ENCODE measurements around the gene ZNF532.

The ZNF532 gene

GRCh38 chr18:59002974-59003594, 138.4 kb downstream of the ZNF532 start:
- WGBS (ENCODE audit: extremely low coverage, insufficient coverage, insufficient read length) = no CpG with 5 or more reads among the region's 7 CpGs
- H3K4me1 ChIP-seq (ENCODE audit: control insufficient read depth in 1 of 2, insufficient read depth in 2 of 2, low read length in 2 of 2) = peaks cover 19 to 22% of the 10 kb centered on the region in 2 experiments
- H3K14ac ChIP-seq (ENCODE audit: low read length) = no peak overlapping the region
- DNase-seq = no peak
- H2BK5ac ChIP-seq (ENCODE audit: low read depth, low read length, poor library complexity) = no peak overlapping the region
- peak overlapping the region; percentile 35 for H4K91ac ChIP-seq (ENCODE audit: low read depth, low read length)
- no peak overlapping the region for H2BK120ac ChIP-seq (ENCODE audit: insufficient read depth, low read length, poor library complexity)
- H2BK12ac ChIP-seq (ENCODE audit: low read length) = no peak overlapping the region
- no peak overlapping the region for H3K18ac ChIP-seq (ENCODE audit: low read length)
- no peak overlapping the region for H3K27ac ChIP-seq (ENCODE audit: low read depth, low read length)
- H4K8ac ChIP-seq (ENCODE audit: low read depth, low read length) = no peak overlapping the region
- no peak overlapping the region for H4K12ac ChIP-seq (ENCODE audit: low read depth, low read length)
- H3K9ac ChIP-seq (ENCODE audit: low read length) = no peak overlapping the region
- H3K27me3 ChIP-seq (ENCODE audit: insufficient read depth, low read length) = no peaks in the 10 kb centered on the region
- H2AFZ ChIP-seq (ENCODE audit: insufficient read depth, low read length, poor library complexity) = no peak overlapping the region
- no peak overlapping the region for H2AK5ac ChIP-seq (ENCODE audit: low read length)
- peaks cover 2% of the 10 kb centered on the region for H3K9me3 ChIP-seq (ENCODE audit: insufficient read depth, low read depth, low read length)
- no peaks in the 10 kb centered on the region for H3K36me3 ChIP-seq (ENCODE audit: control insufficient read depth in 1 of 2, insufficient read depth in 2 of 2, low read length in 2 of 2)
- H3K79me2 ChIP-seq (ENCODE audit: control insufficient read depth, insufficient read depth, low read length, poor library complexity) = no peaks in the 10 kb centered on the region
- H3K4ac ChIP-seq (ENCODE audit: low read depth, low read length) = no peak overlapping the region
- H3K23ac ChIP-seq (ENCODE audit: low read length) = no peak overlapping the region
- H3K4me2 ChIP-seq (ENCODE audit: low read length) = no peak overlapping the region
- peaks cover 19% of the 10 kb centered on the region for H3K79me1 ChIP-seq (ENCODE audit: low read length)
- no peak overlapping the region for H3K4me3 ChIP-seq (ENCODE audit: low read depth, low read length)

- Histone ChIP-seq H2BK5ac (ENCODE audit: low read depth, low read length, poor library complexity) (peak overlapping the region; percentile 91), H3K36me3 (ENCODE audit: control insufficient read depth in 1 of 2, insufficient read depth in 2 of 2, low read length in 2 of 2) (no peaks in the 10 kb centered on the region), H2AFZ (ENCODE audit: insufficient read depth, low read length, poor library complexity) (no peak overlapping the region), H4K91ac (ENCODE audit: low read depth, low read length) (peak overlapping the region; percentile 98), H2AK5ac (ENCODE audit: low read length) (peak overlapping the region; percentile 96), H3K27ac (ENCODE audit: low read depth, low read length) (peak overlapping the region; percentile 54), H3K79me1 (ENCODE audit: low read length) (peaks cover 24% of the 10 kb centered on the region), H3K4me1 (ENCODE audit: control insufficient read depth in 1 of 2, insufficient read depth in 2 of 2, low read length in 2 of 2) (peaks cover 19 to 27% of the 10 kb centered on the region in 2 experiments), H3K14ac (ENCODE audit: low read length) (peak overlapping the region; percentile 86), H2BK120ac (ENCODE audit: insufficient read depth, low read length, poor library complexity) (peak overlapping the region; percentile 96), H4K8ac (ENCODE audit: low read depth, low read length) (peak overlapping the region; percentile 77), H3K4me2 (ENCODE audit: low read length) (peak overlapping the region; percentile 10), H3K18ac (ENCODE audit: low read length) (peak overlapping the region; percentile 27), H3K4ac (ENCODE audit: low read depth, low read length) (no peak overlapping the region), H3K9ac (ENCODE audit: low read length) (no peak overlapping the region), H3K4me3 (ENCODE audit: low read depth, low read length) (no peak overlapping the region), H2BK12ac (ENCODE audit: low read length) (peak overlapping the region; percentile 96), H3K27me3 (ENCODE audit: insufficient read depth, low read length) (no peaks in the 10 kb centered on the region), H3K9me3 (ENCODE audit: insufficient read depth, low read depth, low read length) (peaks cover 2% of the 10 kb centered on the region), H3K23ac (ENCODE audit: low read length) (no peak overlapping the region), H4K12ac (ENCODE audit: low read depth, low read length) (no peak overlapping the region), H3K79me2 (ENCODE audit: control insufficient read depth, insufficient read depth, low read length, poor library complexity) (no peaks in the 10 kb centered on the region)
- peak; percentile 45 to 76 for DNase-seq
- WGBS (ENCODE audit: extremely low coverage, insufficient coverage, insufficient read length) = no CpG with 5 or more reads among the region's 3 CpGs
These were observed 140.6 kb downstream of the ZNF532 start for GRCh38 chr18:59005262-59005661.

- Histone ChIP-seq H4K12ac (ENCODE audit: low read depth, low read length) (no peak overlapping the region), H2AFZ (ENCODE audit: insufficient read depth, low read length, poor library complexity) (no peak overlapping the region), H3K4ac (ENCODE audit: low read depth, low read length) (no peak overlapping the region), H3K4me2 (ENCODE audit: low read length) (no peak overlapping the region), H3K23ac (ENCODE audit: low read length) (no peak overlapping the region), H2BK120ac (ENCODE audit: insufficient read depth, low read length, poor library complexity) (peak overlapping the region; percentile 96), H3K27me3 (ENCODE audit: insufficient read depth, low read length) (no peaks in the 10 kb centered on the region), H3K14ac (ENCODE audit: low read length) (no peak overlapping the region), H4K91ac (ENCODE audit: low read depth, low read length) (peak overlapping the region; percentile 98), H3K36me3 (ENCODE audit: control insufficient read depth in 1 of 2, insufficient read depth in 2 of 2, low read length in 2 of 2) (no peaks in the 10 kb centered on the region), H2BK5ac (ENCODE audit: low read depth, low read length, poor library complexity) (no peak overlapping the region), H2BK12ac (ENCODE audit: low read length) (peak overlapping the region; percentile 96), H3K79me1 (ENCODE audit: low read length) (peaks cover 24% of the 10 kb centered on the region), H3K9me3 (ENCODE audit: insufficient read depth, low read depth, low read length) (peaks cover 2% of the 10 kb centered on the region), H3K18ac (ENCODE audit: low read length) (no peak overlapping the region), H3K4me1 (ENCODE audit: control insufficient read depth in 1 of 2, insufficient read depth in 2 of 2, low read length in 2 of 2) (peaks cover 16 to 24% of the 10 kb centered on the region in 2 experiments), H3K27ac (ENCODE audit: low read depth, low read length) (no peak overlapping the region), H2AK5ac (ENCODE audit: low read length) (no peak overlapping the region), H3K4me3 (ENCODE audit: low read depth, low read length) (no peak overlapping the region), H4K8ac (ENCODE audit: low read depth, low read length) (no peak overlapping the region), H3K79me2 (ENCODE audit: control insufficient read depth, insufficient read depth, low read length, poor library complexity) (no peaks in the 10 kb centered on the region), H3K9ac (ENCODE audit: low read length) (no peak overlapping the region)
- no CpG with 5 or more reads among the region's 3 CpGs for WGBS (ENCODE audit: extremely low coverage, insufficient coverage, insufficient read length)
- DNase-seq = no peak
These were observed 141.9 kb downstream of the ZNF532 start for GRCh38 chr18:59006461-59007067.

GRCh38 chr18:59008302-59008974, 143.8 kb downstream of the ZNF532 start:
- no peak overlapping the region for H2AFZ ChIP-seq (ENCODE audit: insufficient read depth, low read length, poor library complexity)
- no CpG with 5 or more reads among the region's 13 CpGs for WGBS (ENCODE audit: extremely low coverage, insufficient coverage, insufficient read length)
- H3K79me1 ChIP-seq (ENCODE audit: low read length) = peaks cover 27% of the 10 kb centered on the region
- peak overlapping the region; percentile 55 for H3K4me2 ChIP-seq (ENCODE audit: low read length)
- H4K91ac ChIP-seq (ENCODE audit: low read depth, low read length) = no peak overlapping the region
- no peaks in the 10 kb centered on the region for H3K79me2 ChIP-seq (ENCODE audit: control insufficient read depth, insufficient read depth, low read length, poor library complexity)
- peaks cover 2% of the 10 kb centered on the region for H3K9me3 ChIP-seq (ENCODE audit: insufficient read depth, low read depth, low read length)
- no peak overlapping the region for H4K12ac ChIP-seq (ENCODE audit: low read depth, low read length)
- peak; percentile 77 to 94 for DNase-seq
- peak overlapping the region; percentile 53 for H2BK5ac ChIP-seq (ENCODE audit: low read depth, low read length, poor library complexity)
- H3K4me1 ChIP-seq (ENCODE audit: control insufficient read depth in 1 of 2, insufficient read depth in 2 of 2, low read length in 2 of 2) = peaks cover 18 to 27% of the 10 kb centered on the region in 2 experiments
- no peak overlapping the region for H3K4me3 ChIP-seq (ENCODE audit: low read depth, low read length)
- no peak overlapping the region for H4K8ac ChIP-seq (ENCODE audit: low read depth, low read length)
- no peaks in the 10 kb centered on the region for H3K27me3 ChIP-seq (ENCODE audit: insufficient read depth, low read length)
- no peak overlapping the region for H3K23ac ChIP-seq (ENCODE audit: low read length)
- no peak overlapping the region for H3K4ac ChIP-seq (ENCODE audit: low read depth, low read length)
- H3K36me3 ChIP-seq (ENCODE audit: control insufficient read depth in 1 of 2, insufficient read depth in 2 of 2, low read length in 2 of 2) = no peaks in the 10 kb centered on the region
- H2BK12ac ChIP-seq (ENCODE audit: low read length) = no peak overlapping the region
- H3K9ac ChIP-seq (ENCODE audit: low read length) = no peak overlapping the region
- no peak overlapping the region for H3K14ac ChIP-seq (ENCODE audit: low read length)
- peak overlapping the region; percentile 87 for H3K27ac ChIP-seq (ENCODE audit: low read depth, low read length)
- H2AK5ac ChIP-seq (ENCODE audit: low read length) = no peak overlapping the region
- no peak overlapping the region for H3K18ac ChIP-seq (ENCODE audit: low read length)
- H2BK120ac ChIP-seq (ENCODE audit: insufficient read depth, low read length, poor library complexity) = no peak overlapping the region
